GM10266 (cell line): ENCODE measurements around the gene MOB3C.

Experiments
- DNase-seq: peaks from one replicate; pipeline ENCODE4 v3.0.0; 2012; ENCODE audit errors: extremely low spot score
- CTCF ChIP-seq: IDR thresholded peaks from 2 replicates; pipeline ENCODE4 v1.5.1; 2012; ENCODE audit warnings: mild to moderate bottlenecking, low read depth; ENCODE audit not compliant: control insufficient read depth, insufficient read depth; ENCODE audit errors: missing control alignments

Gene MOB3C

GRCh38 chr1:46558966-46559365 is 57.6 kb downstream of the MOB3C start:
- DNase-seq: no peak
- TF ChIP-seq CTCF: no peak

GRCh38 chr1:46558141-46558963 is 58.3 kb downstream of the MOB3C start:
- DNase-seq: no peak

More at GRCh38 chr1:46558141-46558963, 58.3 kb downstream of the MOB3C start:
- TF ChIP-seq CTCF: no peak
